Activated naive CD4-positive, alpha-beta T cell treated with anti-CD3 and anti-CD28 coated beads, Interleukin-2, amount 10 ng/mL, durations not matched to agents 7 days and 5 days (primary cell): ENCODE measurements around the gene PTP4A1.

Source experiments
- CTCF ChIA-PET: fragments of 350-600 bp; sonication (Branson Sonifier 250); formaldehyde crosslinking; loops from one replicate; lab custom pipeline; 2021; ENCODE audit warnings: antibody characterized with exemption; lab: Charles Lee
- DNase-seq: peaks from one replicate; pipeline ENCODE4 v3.0.0-alpha.2; 2020
- H3K27ac Mint-ChIP-seq: one replicate; pipeline ENCODE4 v1.8.0; 2021; ENCODE audit warnings: mild to moderate bottlenecking, moderate library complexity, mixed read lengths
- H3K27me3 Mint-ChIP-seq: one replicate; pipeline ENCODE4 v1.8.0; 2021; ENCODE audit warnings: mild to moderate bottlenecking, mixed read lengths
- H3K36me3 Mint-ChIP-seq: one replicate; pipeline ENCODE4 v1.8.0; 2021; ENCODE audit warnings: mixed read lengths
- H3K4me1 Mint-ChIP-seq: one replicate; pipeline ENCODE4 v1.8.0; 2021; ENCODE audit warnings: mixed read lengths
- H3K4me3 Mint-ChIP-seq: one replicate; pipeline ENCODE4 v1.8.0; 2021; ENCODE audit warnings: mild to moderate bottlenecking, moderate library complexity, mixed read lengths
- H3K9me3 Mint-ChIP-seq: one replicate; pipeline ENCODE4 v1.8.0; 2021; ENCODE audit warnings: mixed read lengths

The PTP4A1 gene

GRCh38 chr6:63543001-63543400 is 29.3 kb upstream of the PTP4A1 start:
- Mint-ChIP-seq H3K4me3 (no peak overlapping the region), H3K27ac (no peak overlapping the region), H3K27me3 (peaks cover 42% of the 10 kb centered on the region), H3K36me3 (no peaks in the 10 kb centered on the region), H3K9me3 (no peaks in the 10 kb centered on the region), H3K4me1 (no peaks in the 10 kb centered on the region)
- no peak for DNase-seq
- CTCF ChIA-PET: no interaction called here

- Mint-ChIP-seq H3K4me3 (no peak overlapping the region), H3K9me3 (no peaks in the 10 kb centered on the region), H3K36me3 (no peaks in the 10 kb centered on the region), H3K27me3 (peaks cover 47% of the 10 kb centered on the region), H3K27ac (no peak overlapping the region), H3K4me1 (no peaks in the 10 kb centered on the region)
- CTCF ChIA-PET: no interaction called here
- no peak for DNase-seq
These were observed 28.3 kb upstream of the PTP4A1 start for GRCh38 chr6:63543982-63544381.

GRCh38 chr6:63546236-63546635 is 26.0 kb upstream of the PTP4A1 start:
- DNase-seq: no peak
- H3K9me3 Mint-ChIP-seq: no peaks in the 10 kb centered on the region
- no peak overlapping the region for H3K27ac Mint-ChIP-seq
- H3K4me3 Mint-ChIP-seq: no peak overlapping the region
- CTCF ChIA-PET: no interaction called here
- peaks cover 38% of the 10 kb centered on the region for H3K27me3 Mint-ChIP-seq
- no peaks in the 10 kb centered on the region for H3K36me3 Mint-ChIP-seq
- H3K4me1 Mint-ChIP-seq: no peaks in the 10 kb centered on the region

GRCh38 chr6:63546697-63547096 is 25.6 kb upstream of the PTP4A1 start:
- Mint-ChIP-seq H3K27me3 (peaks cover 34% of the 10 kb centered on the region), H3K27ac (no peak overlapping the region), H3K4me3 (no peak overlapping the region), H3K9me3 (no peaks in the 10 kb centered on the region), H3K36me3 (no peaks in the 10 kb centered on the region), H3K4me1 (no peaks in the 10 kb centered on the region)
- CTCF ChIA-PET: no interaction called here
- DNase-seq: no peak

GRCh38 chr6:63549076-63549475 is 23.2 kb upstream of the PTP4A1 start:
- no peaks in the 10 kb centered on the region for H3K9me3 Mint-ChIP-seq
- peaks cover 20% of the 10 kb centered on the region for H3K27me3 Mint-ChIP-seq
- no peaks in the 10 kb centered on the region for H3K4me1 Mint-ChIP-seq
- H3K36me3 Mint-ChIP-seq: no peaks in the 10 kb centered on the region
- no peak overlapping the region for H3K27ac Mint-ChIP-seq
- H3K4me3 Mint-ChIP-seq: no peak overlapping the region
- no peak for DNase-seq
- CTCF ChIA-PET: no interaction called here

GRCh38 chr6:63553208-63553607 is 19.1 kb upstream of the PTP4A1 start:
- CTCF ChIA-PET: no interaction called here
- H3K36me3 Mint-ChIP-seq: no peaks in the 10 kb centered on the region
- no peak overlapping the region for H3K27ac Mint-ChIP-seq
- no peak overlapping the region for H3K4me3 Mint-ChIP-seq
- peaks cover 13% of the 10 kb centered on the region for H3K27me3 Mint-ChIP-seq
- H3K4me1 Mint-ChIP-seq: no peaks in the 10 kb centered on the region
- no peaks in the 10 kb centered on the region for H3K9me3 Mint-ChIP-seq
- no peak for DNase-seq

- no peak for DNase-seq
- H3K9me3 Mint-ChIP-seq: no peaks in the 10 kb centered on the region
- H3K36me3 Mint-ChIP-seq: no peaks in the 10 kb centered on the region
- CTCF ChIA-PET: no interaction called here
- no peak overlapping the region for H3K4me3 Mint-ChIP-seq
- H3K4me1 Mint-ChIP-seq: no peaks in the 10 kb centered on the region
- peaks cover 9% of the 10 kb centered on the region for H3K27me3 Mint-ChIP-seq
- no peak overlapping the region for H3K27ac Mint-ChIP-seq
These were observed 18.4 kb upstream of the PTP4A1 start for GRCh38 chr6:63553900-63554299.

GRCh38 chr6:63554782-63555181 is 17.5 kb upstream of the PTP4A1 start:
- CTCF ChIA-PET: no interaction called here
- Mint-ChIP-seq H3K36me3 (no peaks in the 10 kb centered on the region), H3K4me1 (no peaks in the 10 kb centered on the region), H3K9me3 (no peaks in the 10 kb centered on the region), H3K4me3 (no peak overlapping the region), H3K27ac (no peak overlapping the region), H3K27me3 (peaks cover 9% of the 10 kb centered on the region)
- DNase-seq: no peak

GRCh38 chr6:63556369-63556768 is 15.9 kb upstream of the PTP4A1 start:
- no peaks in the 10 kb centered on the region for H3K9me3 Mint-ChIP-seq
- no peaks in the 10 kb centered on the region for H3K36me3 Mint-ChIP-seq
- peaks cover 4% of the 10 kb centered on the region for H3K27me3 Mint-ChIP-seq
- H3K4me3 Mint-ChIP-seq: no peak overlapping the region
- CTCF ChIA-PET: no interaction called here
- no peak overlapping the region for H3K27ac Mint-ChIP-seq
- no peaks in the 10 kb centered on the region for H3K4me1 Mint-ChIP-seq
- DNase-seq: no peak

- DNase-seq: no peak
- CTCF ChIA-PET: no interaction called here
- Mint-ChIP-seq H3K9me3 (no peaks in the 10 kb centered on the region), H3K27me3 (peaks cover 4% of the 10 kb centered on the region), H3K27ac (no peak overlapping the region), H3K4me3 (no peak overlapping the region), H3K36me3 (no peaks in the 10 kb centered on the region), H3K4me1 (no peaks in the 10 kb centered on the region)
These were observed 14.0 kb upstream of the PTP4A1 start for GRCh38 chr6:63558278-63558677.

GRCh38 chr6:63560801-63561287 is 11.4 kb upstream of the PTP4A1 start:
- Mint-ChIP-seq H3K36me3 (no peaks in the 10 kb centered on the region), H3K27me3 (peaks cover 8% of the 10 kb centered on the region), H3K4me3 (no peak overlapping the region), H3K27ac (no peak overlapping the region), H3K9me3 (no peaks in the 10 kb centered on the region), H3K4me1 (no peaks in the 10 kb centered on the region)
- CTCF ChIA-PET: no interaction called here
- no peak for DNase-seq

GRCh38 chr6:63561288-63561687 is 11.0 kb upstream of the PTP4A1 start:
- no peak for DNase-seq
- Mint-ChIP-seq H3K4me1 (no peaks in the 10 kb centered on the region), H3K36me3 (no peaks in the 10 kb centered on the region), H3K27me3 (peaks cover 9% of the 10 kb centered on the region), H3K4me3 (no peak overlapping the region), H3K27ac (no peak overlapping the region), H3K9me3 (no peaks in the 10 kb centered on the region)
- CTCF ChIA-PET: no interaction called here

GRCh38 chr6:63563235-63563634 is 9.0 kb upstream of the PTP4A1 start:
- Mint-ChIP-seq H3K9me3 (no peaks in the 10 kb centered on the region), H3K27me3 (peaks cover 16% of the 10 kb centered on the region), H3K4me3 (no peak overlapping the region), H3K36me3 (peaks cover 2% of the 10 kb centered on the region), H3K27ac (no peak overlapping the region), H3K4me1 (no peaks in the 10 kb centered on the region)
- no peak for DNase-seq
- CTCF ChIA-PET: interaction anchor here (1.1 kb wide), 1 partner anchor 211 kb away, joined by 3 read pairs; no protein-coding TSS in a partner anchor

GRCh38 chr6:63565058-63565726 is 7.1 kb upstream of the PTP4A1 start:
- Mint-ChIP-seq H3K36me3 (peaks cover 2% of the 10 kb centered on the region), H3K9me3 (no peaks in the 10 kb centered on the region), H3K4me3 (no peak overlapping the region), H3K4me1 (no peaks in the 10 kb centered on the region), H3K27ac (no peak overlapping the region), H3K27me3 (peaks cover 17% of the 10 kb centered on the region)
- no peak for DNase-seq
- CTCF ChIA-PET: interaction anchor here (0.6 to 1.9 kb wide), 4 partner anchors 9 to 831 kb away, joined by 3 to 5 read pairs (median 4); no protein-coding TSS in a partner anchor
